H9 (cell line): ENCODE data around the gene MGMT. TPM values are rescaled to one million over a fixed set of nuclear protein-coding genes. Genes with fewer than 3 reads are reported as not detected.

Source experiments
- DNase-seq: peaks from one replicate; pipeline ENCODE4 v3.0.0-alpha.2; 2017
- H2AFZ ChIP-seq: one replicate; pipeline ENCODE4 v1.6.1; 2013; ENCODE audit warnings: mild to moderate bottlenecking, low read length, control low read depth, moderate library complexity
- H2AK5ac ChIP-seq: 2 replicates; pipeline ENCODE4 v1.6.1; 2013; ENCODE audit warnings: low read length, control low read depth, mixed read lengths; ENCODE audit not compliant: insufficient read length
- H2BK120ac ChIP-seq: one replicate; pipeline ENCODE4 v1.6.1; 2013; ENCODE audit warnings: low read depth, mild to moderate bottlenecking, low read length, control low read depth, inconsistent platforms; ENCODE audit not compliant: poor library complexity, severe bottlenecking
- H2BK12ac ChIP-seq: 2 replicates; pipeline ENCODE4 v1.6.1; 2013; ENCODE audit warnings: low read length, control low read depth, mixed read lengths, low read depth; ENCODE audit not compliant: insufficient read length
- H2BK15ac ChIP-seq: 2 replicates; pipeline ENCODE4 v1.6.1; 2013; ENCODE audit warnings: low read depth, low read length, control low read depth
- H2BK20ac ChIP-seq: one replicate; pipeline ENCODE4 v1.6.1; 2013; ENCODE audit warnings: low read depth, mild to moderate bottlenecking, low read length, control low read depth, inconsistent platforms; ENCODE audit not compliant: poor library complexity, severe bottlenecking
- H2BK5ac ChIP-seq: 2 replicates; pipeline ENCODE4 v1.6.1; 2013; ENCODE audit warnings: low read length, control low read depth, mixed read lengths; ENCODE audit not compliant: insufficient read length
- H3K14ac ChIP-seq: 2 replicates; pipeline ENCODE4 v1.6.1; 2013; ENCODE audit warnings: low read length, control low read depth; ENCODE audit not compliant: insufficient read depth
- H3K18ac ChIP-seq: 2 replicates; pipeline ENCODE4 v1.6.1; 2013; ENCODE audit warnings: low read depth, mild to moderate bottlenecking, mixed read lengths, low read length, control low read depth; ENCODE audit not compliant: insufficient read length
- H3K23ac ChIP-seq: 2 replicates; pipeline ENCODE4 v1.6.1; 2013; ENCODE audit warnings: low read length, control low read depth, mixed read lengths, low read depth; ENCODE audit not compliant: insufficient read length
- H3K23me2 ChIP-seq: 2 replicates; pipeline ENCODE4 v1.6.1; 2013; ENCODE audit warnings: low read depth, mild to moderate bottlenecking, mixed read lengths, low read length, control low read depth; ENCODE audit not compliant: insufficient read length, poor library complexity, severe bottlenecking
- H3K27ac ChIP-seq: 2 replicates; pipeline ENCODE4 v1.5.1; 2013; ENCODE audit warnings: low read length, control low read depth, mixed read lengths, low read depth; ENCODE audit not compliant: insufficient read length
- H3K27me3 ChIP-seq: 2 replicates; pipeline ENCODE4 v1.6.1; 2013; ENCODE audit warnings: low read length, control low read depth, inconsistent platforms; ENCODE audit not compliant: insufficient read depth
- H3K4ac ChIP-seq: 2 replicates; pipeline ENCODE4 v1.6.1; 2013; ENCODE audit warnings: low read depth, mild to moderate bottlenecking, control low read depth, inconsistent platforms, low read length, moderate library complexity
- H3K4me1 ChIP-seq: 2 replicates; pipeline ENCODE4 v1.6.1; 2013; ENCODE audit warnings: low read length, control low read depth, inconsistent platforms; ENCODE audit not compliant: insufficient read depth
- H3K4me2 ChIP-seq: 2 replicates; pipeline ENCODE4 v1.6.1; 2013; ENCODE audit warnings: low read length, control low read depth, mixed read lengths; ENCODE audit not compliant: insufficient read length, insufficient read depth
- H3K56ac ChIP-seq: 2 replicates; pipeline ENCODE4 v1.6.1; 2013; ENCODE audit warnings: low read depth, mild to moderate bottlenecking, mixed read lengths, low read length, control low read depth; ENCODE audit not compliant: insufficient read length
- H3K79me1 ChIP-seq: 2 replicates; pipeline ENCODE4 v1.6.1; 2013; ENCODE audit warnings: low read depth, mild to moderate bottlenecking, moderate library complexity, low read length, control low read depth, inconsistent platforms; ENCODE audit not compliant: insufficient read depth, poor library complexity, severe bottlenecking
- H3K79me2 ChIP-seq: 2 replicates; pipeline ENCODE4 v1.6.1; 2013; ENCODE audit warnings: low read length, control low read depth, inconsistent platforms; ENCODE audit not compliant: insufficient read depth
- H3K9ac ChIP-seq: 2 replicates; pipeline ENCODE4 v1.6.1; 2013; ENCODE audit warnings: low read length, control low read depth, mixed read lengths; ENCODE audit not compliant: insufficient read length; ENCODE audit errors: extremely low read depth
- H3K9me3 ChIP-seq: one replicate; pipeline ENCODE4 v1.6.1; 2013; ENCODE audit warnings: low read depth, low read length, inconsistent platforms; ENCODE audit not compliant: control insufficient read depth
- H3T11ph ChIP-seq: one replicate; pipeline ENCODE4 v1.6.1; 2013; ENCODE audit warnings: mild to moderate bottlenecking, low read length, control low read depth, inconsistent platforms
- H4K20me1 ChIP-seq: one replicate; pipeline ENCODE4 v1.6.1; 2013; ENCODE audit not compliant: control insufficient read depth, insufficient read length, insufficient read depth
- H4K5ac ChIP-seq: 2 replicates; pipeline ENCODE4 v1.6.1; 2013; ENCODE audit warnings: low read depth, mild to moderate bottlenecking, mixed read lengths, low read length, control low read depth; ENCODE audit not compliant: insufficient read length
- H4K8ac ChIP-seq: replicated peaks from 2 replicates; pipeline ENCODE4 v1.6.1; 2013; ENCODE audit warnings: low read length, control low read depth, mixed read lengths, low read depth; ENCODE audit not compliant: insufficient read length
- H4K91ac ChIP-seq: 2 replicates; pipeline ENCODE4 v1.6.1; 2013; ENCODE audit warnings: low read depth, mild to moderate bottlenecking, moderate library complexity, mixed read lengths, low read length, control low read depth; ENCODE audit not compliant: insufficient read length
- H3K27ac Mint-ChIP-seq, 3 experiments: 2 replicates in 2 of 3; 3 replicates in 1 of 3; pipeline ENCODE4 v1.8.0; 2020 to 2021; ENCODE audit warnings: mixed read lengths in 3 of 3, mild to moderate bottlenecking in 1 of 3, moderate library complexity in 1 of 3
- H3K27me3 Mint-ChIP-seq: 2 replicates; pipeline ENCODE4 v1.8.0; 2021; ENCODE audit warnings: low read depth, mild to moderate bottlenecking, moderate library complexity, mixed read lengths
- H3K36me3 Mint-ChIP-seq, 3 experiments: 2 replicates in 2 of 3; 3 replicates in 1 of 3; pipeline ENCODE4 v1.8.0; 2020 to 2021; ENCODE audit warnings: low read depth in 3 of 3, mixed read lengths in 3 of 3; ENCODE audit not compliant: insufficient read depth in 1 of 3
- H3K4me1 Mint-ChIP-seq, 2 experiments: 2 replicates each; pipeline ENCODE4 v1.8.0; 2020; ENCODE audit warnings: mixed read lengths in 2 of 2
- H3K4me3 Mint-ChIP-seq, 2 experiments: 2 replicates in 1 of 2; 3 replicates in 1 of 2; pipeline ENCODE4 v1.8.0; 2020 to 2021; ENCODE audit warnings: mild to moderate bottlenecking in 2 of 2, mixed read lengths in 2 of 2, moderate library complexity in 1 of 2
- H3K9me3 Mint-ChIP-seq, 2 experiments: 2 replicates in 1 of 2; 3 replicates in 1 of 2; pipeline ENCODE4 v1.8.0; 2020; ENCODE audit warnings: mild to moderate bottlenecking in 2 of 2, mixed read lengths in 2 of 2, moderate library complexity in 1 of 2
- CTCF ChIP-seq: fragments of 200-600 bp; sonication (generic); conservative IDR thresholded peaks from 3 replicates; pipeline ENCODE4 v1.8.0; 2021; ENCODE audit warnings: antibody characterized with exemption, mild to moderate bottlenecking
- WGBS: extraction: QIAGEN DNeasy Blood & Tissue Kit; methylation state at CpG from one replicate; pipeline ENCODE4 v1.1.7; 2013; ENCODE audit warnings: missing lambda C conversion rate, low lambda C conversion rate, mixed read lengths; ENCODE audit not compliant: insufficient read length; ENCODE audit errors: extremely low coverage; 5-methylcytosine and 5-hydroxymethylcytosine counted together
- total RNA-seq: library from RNA; stranded (reverse); gene quantifications from 2 replicates; pipeline ENCODE4 v1.2.1, GENCODE V29; 2021

The MGMT gene
- total RNA-seq, 1 experiment from 2014 or later = 18.4 TPM

DNA sequence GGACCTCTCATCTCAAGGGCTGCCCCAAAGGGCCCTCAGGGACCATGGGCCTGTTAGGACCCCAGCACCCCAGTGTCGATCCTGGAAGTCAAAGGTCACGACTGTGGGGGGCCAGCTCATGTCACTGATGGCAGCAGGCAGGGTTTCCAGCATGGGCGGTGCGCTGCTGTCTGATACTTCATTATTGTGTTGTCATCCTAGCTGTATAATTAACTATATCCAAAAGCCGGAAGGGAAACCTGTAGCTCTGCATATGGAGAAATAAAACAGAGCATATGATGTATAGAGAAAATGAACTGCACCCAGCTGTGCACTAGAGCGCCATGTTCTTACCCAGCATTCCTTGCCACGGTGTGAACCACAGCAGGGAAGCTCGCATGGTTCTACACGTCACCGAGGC is 300.7 kb downstream of the MGMT start:
- H2BK15ac ChIP-seq = no peak overlapping the region
- H4K91ac ChIP-seq = no peak overlapping the region
- H3K79me2 ChIP-seq = no peaks in the 10 kb centered on the region
- H3K27me3 ChIP-seq = no peaks in the 10 kb centered on the region
- DNase-seq = no peak
- no peak overlapping the region for H4K5ac ChIP-seq
- no peak overlapping the region for H2BK120ac ChIP-seq
- no peaks in the 10 kb centered on the region for H3K4me1 ChIP-seq
- no peak for TF ChIP-seq CTCF
- no peak overlapping the region for H3T11ph ChIP-seq
- H3K23ac ChIP-seq = no peak overlapping the region
- WGBS = no CpG with 5 or more reads among the region's 10 CpGs
- H3K79me1 ChIP-seq = no peaks in the 10 kb centered on the region
- H2AK5ac ChIP-seq = no peak overlapping the region
- H3K9me3 Mint-ChIP-seq = no peaks in the 10 kb centered on the region
- no peak overlapping the region for H2BK12ac ChIP-seq
- no peak overlapping the region for H3K9ac ChIP-seq
- no peak overlapping the region for H2BK5ac ChIP-seq
- no peak overlapping the region for H3K14ac ChIP-seq
- H3K18ac ChIP-seq = no peak overlapping the region
- H2BK20ac ChIP-seq = no peak overlapping the region
- H3K4me1 Mint-ChIP-seq = peaks cover 0 to 1% of the 10 kb centered on the region in 2 experiments; a peak in 1 of 4 replicates
- no peak overlapping the region for H2AFZ ChIP-seq
- peaks cover 0 to 2% (median 0%) of the 10 kb centered on the region in 3 experiments; a peak in 2 of 7 replicates for H3K36me3 Mint-ChIP-seq
- no peak overlapping the region for H4K8ac ChIP-seq
- no peak overlapping the region for H3K56ac ChIP-seq
- no peak overlapping the region for H3K4me3 Mint-ChIP-seq
- H3K4me2 ChIP-seq = no peak overlapping the region
- H3K23me2 ChIP-seq = no peaks in the 10 kb centered on the region
- no peak overlapping the region for H3K4ac ChIP-seq
- H3K27me3 Mint-ChIP-seq = no peaks in the 10 kb centered on the region
- no peak overlapping the region for H3K27ac ChIP-seq
- no peaks in the 10 kb centered on the region for H4K20me1 ChIP-seq
- no peak overlapping the region for H3K27ac Mint-ChIP-seq
- H3K9me3 ChIP-seq = no peaks in the 10 kb centered on the region
